Measurements from ENCODE around the gene DES. TPM values are rescaled to one million over a fixed set of nuclear protein-coding genes. Genes with fewer than 3 reads are reported as not detected.

DES gene
- total RNA-seq, 6 donors from 2014 or later: 39.7 to 299 (median 70.8) TPM

DNA sequence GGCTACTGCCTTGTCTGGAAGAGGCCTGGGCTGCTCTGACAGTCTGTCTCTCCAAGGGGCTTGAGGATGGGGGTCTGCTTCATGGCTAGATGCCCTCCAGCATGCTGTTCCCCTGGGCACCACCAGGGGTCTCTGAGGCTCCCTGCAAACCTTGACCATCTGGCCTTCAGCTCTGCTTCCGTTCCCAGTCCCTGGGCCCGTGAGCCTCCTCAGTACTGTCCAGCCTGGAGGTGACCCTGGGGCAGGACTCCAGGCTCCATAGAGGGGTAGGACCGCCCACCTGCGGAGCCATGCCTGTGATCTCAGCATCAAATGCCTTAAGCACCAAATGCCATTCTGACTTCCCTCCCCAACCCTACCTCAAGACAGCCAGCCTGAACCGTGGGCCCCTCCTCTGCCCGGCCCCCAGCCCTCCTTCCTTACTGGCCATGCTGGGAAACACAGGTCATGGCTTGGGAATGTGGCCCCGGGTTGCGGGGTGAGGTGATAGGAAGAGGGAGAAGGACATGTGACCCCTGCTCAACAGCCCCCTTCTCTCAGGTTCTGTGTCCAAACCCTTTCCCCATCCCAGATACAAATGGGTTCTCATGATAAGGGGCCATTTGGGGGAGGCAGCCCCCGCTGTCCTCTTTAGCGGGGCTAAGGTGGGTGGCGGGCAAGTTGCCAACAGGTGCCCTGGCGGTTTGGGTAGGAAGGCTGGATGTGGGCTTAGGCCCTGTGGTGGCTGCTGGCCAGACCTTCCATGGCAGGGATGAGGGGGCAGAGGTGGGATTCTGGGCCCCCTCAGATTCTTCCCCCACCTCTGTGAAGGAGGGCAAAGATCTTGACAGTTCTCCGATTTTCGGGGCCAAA is 41.5 kb downstream of the DES start:
- peak; percentile 45 to 50 for DNase-seq
- H3K27ac ChIP-seq: peak overlapping the region in 1 of 4 donors; percentile 19
- no peaks in the 10 kb centered on the region for H3K36me3 ChIP-seq
- ATAC-seq (ENCODE audit: low FRiP score in 2 of 2): peak; percentile 71 to 72
- H3K4me1 ChIP-seq: no peaks in the 10 kb centered on the region
- peaks cover 0 to 3% (median 0%) of the 10 kb centered on the region in 4 donors for H3K27me3 ChIP-seq
- 46 to 54% methylated on average over 6 to 13 of the region's 14 CpGs for WGBS, 2 donors
- H3K9me3 ChIP-seq: no peaks in the 10 kb centered on the region
- H3K4me3 ChIP-seq: no peak overlapping the region
- TF ChIP-seq POLR2A (IDR thresholded peaks at IDR 0.05): no peak
- no peak for TF ChIP-seq EP300 (IDR thresholded peaks at IDR 0.05)
- no peak for TF ChIP-seq POLR2AphosphoS5 (IDR thresholded peaks at IDR 0.05)
- TF ChIP-seq, protein P1, sequence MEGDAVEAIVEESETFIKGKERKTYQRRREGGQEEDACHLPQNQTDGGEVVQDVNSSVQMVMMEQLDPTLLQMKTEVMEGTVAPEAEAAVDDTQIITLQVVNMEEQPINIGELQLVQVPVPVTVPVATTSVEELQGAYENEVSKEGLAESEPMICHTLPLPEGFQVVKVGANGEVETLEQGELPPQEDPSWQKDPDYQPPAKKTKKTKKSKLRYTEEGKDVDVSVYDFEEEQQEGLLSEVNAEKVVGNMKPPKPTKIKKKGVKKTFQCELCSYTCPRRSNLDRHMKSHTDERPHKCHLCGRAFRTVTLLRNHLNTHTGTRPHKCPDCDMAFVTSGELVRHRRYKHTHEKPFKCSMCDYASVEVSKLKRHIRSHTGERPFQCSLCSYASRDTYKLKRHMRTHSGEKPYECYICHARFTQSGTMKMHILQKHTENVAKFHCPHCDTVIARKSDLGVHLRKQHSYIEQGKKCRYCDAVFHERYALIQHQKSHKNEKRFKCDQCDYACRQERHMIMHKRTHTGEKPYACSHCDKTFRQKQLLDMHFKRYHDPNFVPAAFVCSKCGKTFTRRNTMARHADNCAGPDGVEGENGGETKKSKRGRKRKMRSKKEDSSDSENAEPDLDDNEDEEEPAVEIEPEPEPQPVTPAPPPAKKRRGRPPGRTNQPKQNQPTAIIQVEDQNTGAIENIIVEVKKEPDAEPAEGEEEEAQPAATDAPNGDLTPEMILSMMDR (IDR thresholded peaks at IDR 0.05): peak; percentile 73 to 88 (median 82)

DNA sequence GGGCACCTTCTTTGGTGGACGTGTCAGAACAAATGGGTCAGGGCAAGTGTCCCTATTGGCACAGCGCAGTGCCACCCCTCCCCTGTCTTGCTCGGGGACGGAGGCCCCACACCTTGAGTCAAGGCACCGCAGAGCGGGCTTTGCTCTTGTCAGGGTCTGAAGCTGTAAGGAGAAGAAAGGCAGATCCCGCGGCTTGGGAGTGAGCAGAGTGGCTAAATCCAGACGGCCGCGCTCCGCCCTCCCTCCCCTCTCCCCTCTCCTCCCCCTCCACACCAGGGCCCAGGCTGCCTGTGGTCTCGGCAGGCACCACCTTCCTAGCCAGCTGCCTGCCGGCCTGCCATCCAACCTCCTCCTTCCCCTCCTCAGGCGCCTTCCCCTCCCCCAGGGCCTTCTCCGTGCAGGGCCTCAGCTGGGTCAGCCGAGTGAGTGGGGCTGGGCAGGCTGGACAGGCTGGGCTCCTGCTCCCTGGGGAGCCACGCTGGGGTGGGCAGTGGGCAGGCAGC is 42.3 kb downstream of the DES start:
- Histone ChIP-seq H3K36me3 (no peaks in the 10 kb centered on the region), H3K27ac (peak overlapping the region in 1 of 4 donors; percentile 19), H3K9me3 (no peaks in the 10 kb centered on the region), H3K27me3 (peaks cover 0 to 3% (median 0%) of the 10 kb centered on the region in 4 donors), H3K4me3 (no peak overlapping the region), H3K4me1 (no peaks in the 10 kb centered on the region)
- ATAC-seq (ENCODE audit: low FRiP score in 2 of 2) (no peak), DNase-seq (peak in 1 of 2 donors; percentile 57)
- TF ChIP-seq EP300 (IDR thresholded peaks at IDR 0.05) (no peak), POLR2A (IDR thresholded peaks at IDR 0.05) (no peak), POLR2AphosphoS5 (IDR thresholded peaks at IDR 0.05) (peak in 1 of 2 donors; percentile 11)
- 26% methylated on average over 15 of the region's 18 CpGs; no CpG with 5 or more reads in 1 of the 2 donors for WGBS, 2 donors

DNA sequence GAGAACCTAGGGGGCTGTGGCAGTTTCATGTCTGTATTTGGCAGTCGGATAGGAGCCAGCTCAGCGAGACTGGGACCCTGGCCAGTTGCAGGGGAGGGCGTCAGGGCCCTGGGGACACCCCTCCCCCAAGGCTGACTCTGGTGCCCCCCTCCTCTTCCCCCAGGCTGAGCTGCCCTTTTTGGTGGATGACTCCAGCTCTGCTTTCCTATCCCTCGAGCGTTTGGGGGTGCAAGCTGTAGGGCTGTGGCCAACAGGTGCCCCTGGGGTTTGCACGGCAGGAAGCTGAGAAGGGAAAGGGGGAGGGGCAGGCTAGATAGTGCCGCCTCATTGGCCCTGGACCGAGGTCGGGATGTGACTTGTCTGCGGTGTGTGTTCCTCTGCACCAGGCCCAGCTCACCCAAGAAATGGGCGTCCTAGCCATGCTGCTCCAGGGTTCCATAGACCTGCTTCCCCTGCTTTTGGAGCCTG is 42.9 kb downstream of the DES start:
- DNase-seq (no peak), ATAC-seq (ENCODE audit: low FRiP score in 2 of 2) (peak in 1 of 2 donors; percentile 4)
- Histone ChIP-seq H3K36me3 (no peaks in the 10 kb centered on the region), H3K4me1 (no peaks in the 10 kb centered on the region), H3K27me3 (peaks cover 0 to 3% (median 0%) of the 10 kb centered on the region in 4 donors), H3K9me3 (no peaks in the 10 kb centered on the region), H3K27ac (no peak overlapping the region), H3K4me3 (no peak overlapping the region)
- TF ChIP-seq, protein P1 (IDR thresholded peaks at IDR 0.05): no peak
- TF ChIP-seq EP300 (IDR thresholded peaks at IDR 0.05): no peak
- TF ChIP-seq POLR2AphosphoS5 (IDR thresholded peaks at IDR 0.05): no peak
- TF ChIP-seq POLR2A (IDR thresholded peaks at IDR 0.05): no peak
- 36% methylated on average over 10 of the region's 11 CpGs; no CpG with 5 or more reads in 1 of the 2 donors for WGBS, 2 donors

DNA sequence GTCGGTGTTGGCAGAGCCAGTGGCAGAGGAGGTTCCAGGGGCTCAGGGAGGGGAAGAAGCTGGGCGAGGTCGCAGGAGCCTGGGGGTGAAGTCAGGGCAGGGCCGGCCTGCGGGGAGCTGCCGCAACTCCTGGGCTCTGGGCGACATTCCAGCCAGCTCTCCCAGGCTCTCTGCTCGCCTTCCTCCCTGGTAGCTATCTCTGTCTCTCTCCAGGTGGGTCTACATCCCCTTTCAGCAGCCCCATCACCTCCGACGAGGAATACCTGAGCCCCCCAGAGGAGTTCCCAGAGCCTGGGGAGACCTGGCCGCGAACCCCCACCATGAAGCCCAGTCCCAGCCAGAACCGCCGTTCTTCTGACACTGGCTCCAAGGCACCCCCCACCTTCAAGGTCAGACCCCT is 43.5 kb downstream of the DES start:
- Histone ChIP-seq H3K4me3 (no peak overlapping the region), H3K36me3 (no peaks in the 10 kb centered on the region), H3K27me3 (peaks cover 0 to 3% (median 0%) of the 10 kb centered on the region in 4 donors), H3K27ac (no peak overlapping the region), H3K4me1 (no peaks in the 10 kb centered on the region), H3K9me3 (no peaks in the 10 kb centered on the region)
- ATAC-seq (ENCODE audit: low FRiP score in 2 of 2): no peak
- 76 to 87% methylated on average over 8 to 10 of the region's 14 CpGs for WGBS, 2 donors
- DNase-seq: peak in 1 of 2 donors; percentile 46
- TF ChIP-seq POLR2A (IDR thresholded peaks at IDR 0.05) (no peak), POLR2AphosphoS5 (IDR thresholded peaks at IDR 0.05) (no peak), EP300 (IDR thresholded peaks at IDR 0.05) (no peak)
- TF ChIP-seq, protein P1 (IDR thresholded peaks at IDR 0.05): no peak

DNA sequence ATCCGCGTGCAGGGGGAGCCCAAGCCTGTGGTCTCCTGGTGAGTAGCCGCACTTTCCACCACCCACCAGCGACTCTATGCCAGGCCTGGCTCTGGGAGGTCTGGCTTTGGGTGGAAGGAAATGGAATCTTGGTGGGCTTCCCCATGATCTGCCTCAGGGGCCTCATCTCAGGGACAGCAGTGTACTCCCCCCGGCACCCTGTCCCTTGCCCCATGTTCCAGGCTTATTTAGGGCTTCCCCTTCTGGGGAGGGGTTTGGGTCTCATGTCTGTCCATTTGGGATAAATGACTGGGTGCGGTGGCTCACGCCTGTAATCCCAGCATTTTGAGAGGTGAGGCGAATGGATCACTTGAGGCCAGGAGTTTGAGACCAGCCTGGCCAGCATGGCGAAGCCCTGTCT is 44.2 kb downstream of the DES start:
- H3K36me3 ChIP-seq: no peaks in the 10 kb centered on the region
- H3K27me3 ChIP-seq: peaks cover 0 to 3% (median 0%) of the 10 kb centered on the region in 4 donors
- ATAC-seq (ENCODE audit: low FRiP score in 2 of 2) (no peak), DNase-seq (no peak)
- H3K4me1 ChIP-seq: no peaks in the 10 kb centered on the region
- no peak for TF ChIP-seq EP300 (IDR thresholded peaks at IDR 0.05)
- TF ChIP-seq, protein P1 (IDR thresholded peaks at IDR 0.05): no peak
- TF ChIP-seq POLR2A (IDR thresholded peaks at IDR 0.05): no peak
- no peak for TF ChIP-seq POLR2AphosphoS5 (IDR thresholded peaks at IDR 0.05)
- H3K9me3 ChIP-seq: no peaks in the 10 kb centered on the region
- 91 to 92% methylated on average over 4 to 9 of the region's 9 CpGs for WGBS, 2 donors
- no peak overlapping the region for H3K27ac ChIP-seq
- no peak overlapping the region for H3K4me3 ChIP-seq
